DMS 273 treated with DMSO at 0.1 percent for 48 hours (cell line): Measurements from ENCODE around the gene SSBP4.

ENCODE experiments used
- DNase-seq: peaks from one replicate; lab custom pipeline; 2025; lab: John Stamatoyannopoulos, UW

Gene SSBP4

DNA sequence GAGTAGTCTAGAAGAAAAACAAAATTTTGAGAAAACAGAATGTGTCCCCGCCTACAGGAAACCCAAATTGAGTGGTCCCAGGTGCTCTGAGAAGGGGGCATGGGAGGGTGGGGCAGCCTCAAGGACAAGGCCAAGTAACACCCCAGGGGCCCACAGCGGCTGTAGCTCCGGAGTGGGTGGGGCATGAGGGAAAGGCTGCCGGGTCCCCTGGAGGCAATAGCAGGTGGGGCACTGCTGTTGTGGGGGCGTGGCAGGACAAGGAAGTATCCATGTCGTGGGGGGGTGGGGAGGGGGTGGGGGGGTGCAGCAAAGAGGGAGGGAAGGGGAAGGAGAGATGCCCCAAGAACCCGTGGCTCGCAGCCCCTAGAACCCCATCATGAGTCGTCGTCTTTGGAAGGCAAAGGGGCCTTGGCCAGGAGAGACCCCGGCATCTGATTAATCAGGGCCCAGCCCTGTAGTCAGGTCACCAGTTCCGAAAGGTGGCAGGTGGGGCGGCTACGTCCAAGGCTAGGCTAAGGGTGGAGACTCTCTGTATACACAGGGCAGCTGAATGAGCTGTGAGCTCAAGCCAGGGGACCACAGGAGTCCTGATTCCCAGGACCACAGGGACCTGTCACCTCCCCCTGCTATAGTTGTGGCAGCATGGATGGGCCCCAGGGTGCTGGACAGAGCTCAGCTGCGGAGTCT lies 26.2 kb downstream of the SSBP4 start:
- no peak for DNase-seq

DNA sequence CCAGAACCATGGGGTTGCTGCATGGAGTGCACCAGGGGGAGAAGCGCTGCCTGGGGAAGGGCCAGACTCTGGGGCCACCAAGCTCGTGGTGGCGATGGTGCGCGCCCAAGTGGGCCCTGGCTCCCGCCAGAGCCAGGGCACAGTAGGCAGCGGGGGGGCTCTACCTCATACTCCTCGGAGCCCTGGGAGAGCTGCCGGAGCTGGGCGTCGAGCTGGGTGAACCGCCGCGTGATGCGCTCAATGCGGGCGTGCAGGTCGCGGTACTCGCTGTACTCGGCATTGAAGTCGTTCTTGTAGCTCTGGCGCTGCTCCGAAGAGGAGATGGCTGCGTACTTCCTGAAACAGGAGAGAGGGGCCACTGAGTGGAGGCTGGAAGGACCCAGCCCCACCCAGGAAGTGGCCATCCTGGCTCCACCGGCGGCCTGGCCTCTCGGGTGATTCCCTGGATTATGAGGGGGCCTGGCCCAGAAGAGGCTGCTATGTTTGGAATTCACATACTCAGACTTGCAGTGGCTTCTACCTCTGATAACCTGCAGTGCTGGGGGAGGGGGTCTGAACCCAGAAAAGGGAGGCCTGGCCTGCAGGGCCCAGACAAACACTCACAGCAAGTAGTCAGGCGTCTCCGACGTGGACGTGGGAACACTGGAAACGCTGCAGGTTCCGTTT lies 27.1 kb downstream of the SSBP4 start:
- no peak for DNase-seq

DNA sequence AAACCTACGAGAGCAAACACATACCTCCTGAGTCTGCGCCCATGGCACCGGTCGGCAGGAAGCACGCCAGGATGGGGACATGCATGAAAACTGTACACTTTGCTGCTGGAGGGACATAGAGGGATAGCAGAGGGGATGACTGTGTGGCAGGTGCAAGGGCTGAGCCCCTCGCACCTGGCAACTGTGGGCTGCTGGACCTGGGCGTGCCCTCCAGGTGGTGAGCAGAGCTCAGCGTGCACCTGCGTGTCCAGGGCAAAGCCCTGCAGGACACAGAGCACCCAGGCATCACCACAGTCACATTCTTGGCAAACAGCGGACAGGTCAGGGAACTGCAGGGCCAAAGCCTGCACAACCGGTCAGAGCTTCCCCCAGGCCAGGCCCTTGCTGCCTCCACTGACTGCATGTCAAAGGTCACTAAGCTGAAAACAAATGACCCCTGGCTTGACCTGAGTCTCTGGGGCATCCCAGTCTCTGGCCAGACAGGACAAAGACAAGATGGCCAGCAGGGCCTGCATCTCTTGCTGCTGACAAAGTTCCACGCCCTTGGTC lies 27.7 kb downstream of the SSBP4 start:
- no peak for DNase-seq

DNA sequence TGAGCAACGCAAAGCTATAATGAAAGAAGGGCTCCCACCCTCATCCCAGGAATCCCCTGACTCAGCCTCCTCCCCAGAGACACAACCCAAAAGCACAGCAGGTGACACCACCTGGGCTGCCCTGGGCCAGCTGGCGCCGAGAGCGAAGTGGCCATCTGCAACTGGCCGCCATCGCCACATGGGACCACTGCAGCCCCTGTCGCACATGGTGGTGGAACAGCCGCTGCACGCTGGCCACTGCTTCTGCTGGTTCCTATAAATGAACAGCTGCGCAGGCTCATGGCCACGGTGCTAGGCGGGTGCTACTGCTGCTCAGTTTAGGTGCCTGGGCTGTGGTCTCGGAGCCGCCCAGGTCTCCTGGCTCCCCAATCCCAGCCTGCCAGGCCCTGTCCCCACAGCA lies 30.4 kb downstream of the SSBP4 start:
- DNase-seq: no peak

DNA sequence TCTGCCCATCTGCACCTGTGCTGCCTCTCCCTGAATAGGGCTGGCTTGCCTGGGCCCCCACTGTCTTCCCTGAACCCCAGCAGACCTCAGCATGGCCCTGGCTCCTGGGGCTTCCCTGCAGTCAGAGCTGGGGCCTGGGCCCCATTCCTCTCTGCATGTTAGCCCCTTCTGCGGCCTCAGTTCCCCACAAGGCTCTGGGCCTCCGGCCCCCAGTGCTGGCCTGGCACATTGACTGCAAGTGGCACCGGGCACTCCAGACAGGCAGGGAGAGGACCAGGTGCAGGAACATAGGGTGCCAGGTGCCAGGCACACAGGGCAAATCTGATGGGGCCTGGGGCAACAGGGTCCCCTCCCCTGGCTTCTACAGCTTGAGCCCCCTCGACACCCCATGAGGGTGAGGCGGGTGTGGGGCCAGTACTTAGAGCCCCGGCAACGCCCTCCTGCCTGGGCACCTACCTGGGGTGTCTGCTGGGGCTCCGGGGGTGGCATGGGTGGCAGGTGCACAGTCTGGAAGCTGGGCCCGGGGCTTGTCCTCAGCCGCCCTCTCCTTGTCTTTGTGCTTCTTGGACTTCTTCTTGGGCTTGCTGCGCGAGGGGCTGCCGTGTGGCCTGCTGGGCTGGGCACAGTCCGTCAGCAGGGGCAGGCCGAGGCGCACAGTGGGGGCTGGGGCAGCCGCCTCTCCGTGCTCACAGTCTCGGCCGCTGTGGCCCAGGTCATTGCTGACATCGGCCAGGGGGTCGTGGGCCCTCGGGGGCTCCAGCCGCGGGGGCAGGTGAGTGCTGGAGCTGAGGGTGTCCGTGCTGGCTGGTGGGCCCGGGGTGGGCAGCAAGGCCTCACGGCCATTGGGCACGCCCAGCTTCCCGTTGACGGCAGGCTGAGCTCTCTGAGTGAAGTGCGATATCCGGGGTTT lies 31.1 kb downstream of the SSBP4 start:
- no peak for DNase-seq

DNA sequence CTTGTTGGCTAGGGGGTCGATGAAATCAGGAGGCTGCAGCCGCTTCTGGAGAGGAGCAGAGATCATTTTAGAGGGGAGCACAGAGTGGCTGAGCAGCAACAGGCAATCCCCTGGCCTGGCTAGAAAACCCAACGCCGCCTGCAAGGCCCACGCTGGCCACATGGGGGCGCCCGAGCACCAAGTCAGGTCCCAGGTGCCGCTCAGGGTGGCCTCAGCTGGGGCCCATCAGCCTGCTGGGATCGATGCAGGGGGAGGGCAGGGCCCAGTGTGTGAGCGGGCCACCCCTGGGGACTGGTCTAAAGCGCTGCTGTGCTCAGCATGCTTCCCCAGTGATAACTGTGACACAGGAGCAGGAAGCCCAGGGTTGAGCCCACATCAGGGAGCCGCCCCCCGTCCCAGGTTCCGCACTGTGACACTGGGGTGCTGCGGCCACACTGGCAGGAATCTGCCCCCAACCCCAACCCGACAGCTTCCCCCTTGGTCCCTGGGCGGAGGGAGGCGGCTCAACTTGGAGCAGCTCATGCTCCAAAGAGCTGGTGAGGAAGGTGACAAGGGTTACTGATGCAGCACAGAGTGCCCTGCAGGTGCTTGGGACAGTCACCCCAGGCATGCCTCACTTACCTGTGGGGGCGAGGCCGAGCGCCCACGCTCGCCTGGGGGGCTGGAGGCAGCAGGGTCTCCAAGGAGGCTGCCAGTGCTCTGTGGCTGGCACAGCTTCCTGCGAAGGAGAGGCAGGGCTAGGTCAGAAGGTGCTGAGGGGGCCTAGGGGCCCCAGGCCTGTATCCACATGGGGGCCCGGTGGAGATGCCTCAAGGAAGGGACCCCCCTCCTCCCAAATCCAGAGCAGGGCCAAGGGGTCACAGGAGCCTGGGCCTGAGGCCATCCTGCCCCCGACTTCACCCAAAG lies 32.0 kb downstream of the SSBP4 start:
- no peak for DNase-seq

DNA sequence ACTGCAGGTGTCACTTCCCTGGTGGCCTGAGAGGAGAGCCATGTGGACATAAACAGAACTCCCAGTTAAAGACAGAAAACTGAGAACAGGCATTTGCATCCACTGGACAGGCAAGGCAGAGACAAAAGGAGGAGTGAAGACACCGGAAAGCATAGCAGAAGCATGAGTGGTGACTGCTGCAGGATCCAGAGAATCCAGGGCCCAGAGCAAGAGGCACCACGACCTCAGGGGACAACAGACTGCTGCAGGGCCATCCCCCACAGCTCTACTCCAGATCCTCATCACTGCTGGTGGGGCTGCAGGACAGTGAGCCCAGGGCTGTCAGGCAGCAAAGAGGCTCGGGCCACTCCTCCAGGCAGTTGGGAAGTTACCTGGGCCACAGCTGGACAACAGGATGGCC lies 33.2 kb downstream of the SSBP4 start:
- DNase-seq: no peak

DNA sequence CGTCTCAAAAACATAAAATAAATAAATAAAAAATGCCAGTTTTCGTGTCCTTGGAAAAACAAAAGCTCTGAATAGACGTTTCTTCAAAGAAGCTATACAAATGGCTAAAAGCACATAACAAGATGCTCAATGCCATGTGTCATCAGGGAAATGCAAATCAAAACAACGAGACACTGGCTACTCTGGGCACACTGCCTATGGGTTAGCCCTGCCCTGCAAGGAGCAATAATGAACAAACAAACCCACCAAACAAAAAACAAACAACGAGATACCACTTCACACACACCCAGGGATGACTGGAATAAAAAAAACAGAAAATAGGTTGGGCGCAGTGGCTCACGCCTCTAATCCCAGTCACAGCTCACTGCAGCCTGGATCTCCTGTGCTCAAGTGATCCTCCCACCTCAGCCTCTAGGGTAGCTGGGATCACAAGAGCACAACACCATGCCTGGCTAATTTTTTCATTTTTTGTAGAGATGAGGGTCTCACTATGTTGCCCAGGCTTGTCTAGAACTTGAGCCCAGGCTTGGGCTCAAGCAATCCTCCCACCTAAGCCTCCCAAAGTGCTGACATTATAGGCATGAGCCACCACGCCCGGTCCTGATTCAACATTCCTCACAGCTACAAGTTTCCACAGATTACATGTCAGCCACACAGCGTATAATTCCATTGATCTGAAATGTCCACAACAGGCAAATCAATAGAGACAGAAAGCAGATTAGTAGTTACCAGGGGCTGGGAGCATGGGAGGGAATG lies 34.2 kb downstream of the SSBP4 start:
- DNase-seq: no peak

DNA sequence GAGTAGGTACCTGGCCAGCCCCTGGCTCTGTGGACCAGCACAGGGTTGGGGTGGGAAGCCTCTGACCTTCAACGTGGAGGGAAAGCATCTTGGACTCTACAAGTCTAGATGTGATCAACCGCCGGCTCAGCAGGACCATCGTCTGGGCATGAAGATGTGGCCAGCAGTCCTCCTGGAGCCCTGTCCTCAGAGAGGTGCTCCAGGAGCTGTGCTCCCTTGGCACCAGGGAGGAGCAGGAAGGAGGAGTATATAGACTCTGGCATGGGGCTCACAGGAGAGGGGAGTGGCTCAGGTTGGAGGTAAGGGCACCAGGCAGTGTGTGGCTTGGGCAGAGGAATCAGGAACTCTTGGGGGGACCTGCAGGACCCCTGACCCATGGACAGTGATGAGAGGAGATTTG lies 37.1 kb downstream of the SSBP4 start:
- DNase-seq: no peak

DNA sequence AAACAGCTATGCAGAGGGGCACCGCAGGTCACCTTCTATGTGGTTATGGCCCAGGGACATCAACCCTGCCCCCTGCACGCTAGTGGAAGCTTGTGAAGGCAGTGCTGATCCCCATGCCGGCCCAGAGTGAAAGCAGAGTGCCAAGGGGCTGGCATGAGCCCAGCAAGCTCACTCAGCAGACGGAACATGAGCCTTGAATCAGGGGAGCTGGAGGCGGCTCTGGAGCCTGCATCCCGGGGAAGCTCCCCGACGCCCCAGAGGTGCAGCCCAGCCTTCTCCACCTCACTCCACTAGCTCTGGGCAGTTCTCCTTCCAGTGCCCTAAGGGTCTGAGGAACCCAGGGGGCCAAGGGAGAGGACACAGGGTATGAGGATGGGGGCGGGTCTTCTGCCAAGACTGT lies 37.8 kb downstream of the SSBP4 start:
- no peak for DNase-seq

DNA sequence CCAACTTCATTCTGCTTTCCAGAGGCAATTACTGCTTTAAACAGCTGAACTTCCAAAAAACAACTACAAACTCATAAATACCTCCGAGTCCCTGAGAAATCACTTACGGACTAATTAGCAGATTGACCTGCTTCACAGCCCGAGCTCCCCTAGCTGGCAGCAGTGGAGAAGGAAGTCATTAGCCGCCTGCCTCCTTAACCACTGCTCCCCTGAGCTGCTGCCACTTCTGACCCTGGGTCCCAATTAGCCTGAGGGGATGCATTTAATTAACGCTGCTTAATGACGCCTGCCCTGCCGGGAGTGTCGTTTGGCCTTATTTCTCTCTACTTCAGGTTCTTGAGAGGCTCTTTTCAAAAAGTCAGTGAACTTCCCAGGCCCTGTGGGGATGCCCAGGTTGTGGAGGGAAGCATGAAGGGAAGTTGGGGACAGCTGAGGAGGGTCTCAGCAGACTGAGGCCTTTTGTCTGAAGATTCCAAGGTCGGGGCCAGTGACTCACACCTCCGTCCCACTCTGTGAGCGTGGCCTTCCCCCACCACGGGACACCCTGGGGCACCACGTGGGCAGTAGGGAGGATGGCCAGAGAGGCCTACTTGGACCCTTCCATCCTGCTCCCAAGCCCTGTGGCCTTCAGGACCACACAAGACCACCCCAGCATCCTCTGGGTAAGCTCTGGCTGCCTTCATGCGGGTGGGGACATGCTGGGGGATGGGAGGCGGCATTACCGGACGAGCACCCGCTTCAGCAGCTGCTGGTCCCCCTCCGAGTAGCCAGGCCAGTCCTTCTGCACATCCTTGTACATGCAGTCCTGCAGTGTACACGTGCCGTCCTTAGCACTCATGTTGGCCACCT lies 38.5 kb downstream of the SSBP4 start:
- no peak for DNase-seq

DNA sequence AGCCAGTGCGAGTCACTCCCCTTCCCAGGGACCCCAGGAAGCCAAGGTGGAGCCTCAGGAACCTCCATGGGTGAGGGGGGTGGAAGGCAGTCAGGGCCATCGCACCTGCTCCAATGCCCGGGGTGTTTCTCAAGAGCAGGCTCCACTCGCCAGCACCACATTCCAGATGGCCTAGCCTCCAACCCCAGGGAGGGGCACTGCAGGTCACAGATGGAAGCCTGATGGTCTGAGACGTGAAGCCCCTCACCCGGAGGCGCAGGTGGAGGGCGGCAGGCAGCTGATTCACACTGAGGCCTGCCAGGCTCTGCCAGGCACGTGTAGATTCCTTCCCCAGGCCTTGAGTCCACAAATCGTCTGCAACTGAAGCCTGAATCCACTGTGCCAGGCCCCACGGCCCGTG lies 41.7 kb downstream of the SSBP4 start:
- no peak for DNase-seq

DNA sequence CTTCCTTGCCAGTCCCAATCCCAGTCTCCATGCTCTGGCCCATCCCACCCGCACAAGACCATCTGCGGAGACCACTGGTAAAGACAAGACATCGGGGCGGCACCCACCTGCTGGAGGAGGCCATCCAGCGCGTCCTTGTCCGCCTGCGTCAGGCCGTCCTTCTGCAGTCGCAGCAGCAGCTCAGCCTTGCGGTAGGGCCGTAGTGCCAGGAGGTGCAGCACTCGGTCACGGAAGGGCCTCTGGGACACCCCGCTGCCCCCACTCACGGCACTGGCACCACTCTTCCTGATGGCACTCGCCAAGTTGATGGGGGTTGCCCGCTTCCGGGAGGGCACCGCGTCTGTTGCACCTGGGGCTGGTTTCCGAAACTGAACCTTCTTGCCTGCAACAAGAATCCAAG lies 42.3 kb downstream of the SSBP4 start:
- no peak for DNase-seq

DNA sequence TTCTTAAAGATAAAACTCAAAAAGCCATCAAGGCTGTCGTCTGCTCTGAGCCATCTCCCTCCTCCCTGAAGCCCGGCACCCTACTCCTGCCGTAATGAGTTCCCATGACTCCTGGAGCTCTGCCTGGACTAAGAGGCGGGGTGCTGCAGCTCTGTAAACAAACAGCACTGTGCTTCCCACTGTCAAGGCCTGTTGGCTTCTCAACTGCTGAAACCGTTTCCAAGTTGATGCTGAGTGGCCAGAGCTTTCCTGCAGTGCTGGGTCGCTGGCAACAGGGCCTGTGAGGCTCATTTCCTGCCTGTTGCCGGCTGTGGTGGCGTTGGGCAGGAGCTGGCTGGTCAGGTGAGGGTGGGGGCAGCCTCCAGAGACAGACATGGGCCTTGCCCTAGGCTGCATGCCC lies 45.4 kb downstream of the SSBP4 start:
- DNase-seq: no peak

DNA sequence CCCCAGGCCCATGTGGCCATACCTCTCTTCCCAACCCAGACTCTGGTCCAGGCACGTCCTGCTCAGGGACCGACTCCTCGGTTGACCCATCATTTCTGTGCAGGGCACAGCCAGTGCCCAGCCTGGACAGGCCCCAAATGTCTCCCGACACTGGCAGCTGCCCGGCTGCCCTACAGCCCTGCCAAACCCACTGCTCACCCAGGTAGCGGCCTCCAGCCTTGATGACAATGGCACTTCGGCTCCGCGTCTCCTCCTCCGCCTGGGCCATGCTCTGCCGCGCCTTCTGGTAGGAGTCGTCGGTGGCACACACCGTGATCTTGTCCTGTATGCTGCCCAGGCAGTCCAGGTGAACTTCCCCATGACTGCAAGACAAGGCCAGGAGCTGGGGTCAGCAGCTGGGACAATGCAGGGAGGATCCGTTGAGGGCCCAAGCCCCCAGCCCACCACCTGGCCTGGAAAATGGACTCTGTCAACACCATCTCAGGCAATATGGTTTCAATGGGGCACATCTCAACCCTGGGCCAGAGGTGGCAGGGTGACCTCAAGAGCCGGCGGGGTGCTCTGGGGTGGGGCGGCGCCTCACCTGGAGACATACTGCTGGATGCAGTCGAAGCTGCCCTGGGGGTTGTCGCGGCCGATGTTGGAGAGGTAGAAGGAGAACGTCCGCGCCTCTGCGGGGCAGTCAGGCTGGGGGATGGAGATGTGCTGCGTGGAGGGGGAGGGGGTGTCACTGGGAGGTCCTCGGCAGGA lies 46.2 kb downstream of the SSBP4 start:
- no peak for DNase-seq

DNA sequence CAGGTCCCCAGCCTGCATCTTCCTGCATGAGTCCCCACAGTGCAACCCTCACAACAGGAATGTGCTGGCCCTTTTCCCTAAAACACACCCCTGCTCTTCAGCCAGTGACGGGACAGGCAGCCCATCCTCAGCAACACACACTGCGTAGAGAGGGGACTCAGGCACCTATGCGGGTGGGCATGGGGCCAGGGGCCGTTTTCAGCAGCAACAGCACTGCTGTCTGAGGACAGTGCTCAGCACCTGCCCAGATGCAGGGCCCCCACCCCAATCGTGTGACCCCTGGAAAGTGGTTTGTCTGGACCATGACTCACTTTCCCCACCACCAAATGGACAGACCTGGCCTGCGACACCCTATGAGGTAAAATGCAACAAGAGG lies 46.8 kb downstream of the SSBP4 start:
- DNase-seq: no peak

DNA sequence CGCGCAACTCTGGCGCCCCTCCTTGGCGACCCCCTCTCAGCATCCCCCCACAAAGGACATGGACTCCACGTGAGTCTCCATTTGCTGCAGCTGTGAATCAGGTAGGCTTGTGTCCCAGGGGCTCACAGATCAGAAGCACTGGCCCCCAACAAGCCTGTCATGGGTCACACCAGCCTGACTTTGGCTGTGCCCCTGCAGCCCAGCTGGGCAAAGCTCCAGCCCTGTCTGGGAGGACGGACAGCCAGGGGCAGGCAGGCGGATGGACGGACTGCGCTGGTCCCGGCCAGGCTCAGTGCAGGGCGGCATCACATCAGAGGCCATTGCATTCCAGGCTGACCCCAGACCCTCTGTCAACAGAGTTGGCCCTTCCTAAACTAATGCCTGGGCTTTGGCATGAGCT lies 47.2 kb downstream of the SSBP4 start:
- no peak for DNase-seq

DNA sequence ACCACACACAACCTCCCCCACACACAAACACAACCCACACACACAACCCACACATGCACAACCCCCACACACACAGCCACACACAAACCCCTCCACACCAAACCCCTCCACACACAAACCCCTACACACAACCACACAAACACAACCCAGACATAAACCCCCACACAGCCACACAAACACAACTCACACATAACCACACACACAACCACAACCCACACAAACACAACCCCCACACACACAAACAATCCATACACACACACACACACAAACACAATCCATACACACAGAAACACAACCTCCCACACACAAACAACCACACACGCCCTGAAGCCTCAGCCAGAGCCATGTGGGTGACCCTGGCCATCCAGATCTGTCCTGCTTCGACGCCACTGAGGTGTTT lies 48.8 kb downstream of the SSBP4 start:
- no peak for DNase-seq

DNA sequence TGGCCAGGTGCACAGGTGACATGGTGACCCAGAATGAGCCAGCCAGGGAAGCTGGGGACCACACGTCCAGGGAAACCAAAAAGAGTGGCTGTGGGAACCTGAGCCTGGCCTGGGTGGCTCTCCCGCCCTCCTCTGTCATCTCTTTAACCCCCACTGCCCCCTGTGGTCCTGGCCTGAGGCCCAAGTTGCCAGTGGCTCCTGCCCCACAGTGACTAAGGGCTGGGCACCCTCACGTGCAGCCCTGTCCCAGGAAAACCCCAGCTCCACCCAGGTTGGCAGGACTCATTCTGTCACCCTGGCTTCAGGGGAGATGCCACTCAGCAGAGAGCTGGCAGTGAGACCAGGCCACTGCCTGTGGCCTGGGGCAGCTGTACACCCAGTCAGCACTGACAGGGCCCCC lies 49.3 kb downstream of the SSBP4 start:
- no peak for DNase-seq
